Uterus (tissue), 4 donors: ENCODE results near the gene GPAM. TPM values are rescaled to one million over a fixed set of nuclear protein-coding genes. Genes with fewer than 3 reads are reported as not detected.

Experiments used
- DNase-seq, 2 donors: peaks; one replicate each; pipeline ENCODE4 v3.0.0-alpha.2; 2019 to 2020
- H3K27ac ChIP-seq, 2 donors: fragments of 200-600 bp; sonication (generic); 1 replicate in 1 of 2; 2 replicates in 1 of 2; pipeline ENCODE4 v1.5.1; 2016 to 2018
- H3K27me3 ChIP-seq, 2 donors: fragments of 200-600 bp; sonication (generic); one replicate each; pipeline ENCODE4 v1.5.1; 2018 to 2019; ENCODE audit warnings: control low read depth in 1 of 2
- H3K36me3 ChIP-seq, 2 donors: fragments of 200-600 bp; sonication (generic); one replicate each; pipeline ENCODE4 v1.5.1; 2019; ENCODE audit warnings: control low read depth in 1 of 2
- H3K4me1 ChIP-seq, 2 donors: fragments of 200-600 bp; sonication (generic); one replicate each; pipeline ENCODE4 v1.5.1; 2018 to 2019; ENCODE audit warnings: control low read depth in 1 of 2
- H3K4me3 ChIP-seq, 2 donors: fragments of 200-600 bp; sonication (generic); 1 replicate in 1 of 2; 2 replicates in 1 of 2; pipeline ENCODE4 v1.5.1; 2018 to 2019; ENCODE audit warnings: mild to moderate bottlenecking in 1 of 2
- H3K9me3 ChIP-seq, 2 donors: fragments of 200-600 bp; sonication (generic); one replicate each; pipeline ENCODE4 v1.5.1; 2019; ENCODE audit warnings: control low read depth in 1 of 2
- CTCF ChIP-seq, 4 experiments: fragments of 200-600 bp in 2 of 4; fragments of 450-650 bp in 2 of 4; sonication (generic) in 2 of 4; IDR thresholded peaks; one replicate each; pipeline ENCODE4 v1.5.1; 2016 to 2019; ENCODE audit warnings: antibody characterized with exemption in 4 of 4, mild to moderate bottlenecking in 2 of 4, moderate library complexity in 1 of 4
- POLR2A ChIP-seq, 2 donors: fragments of 450-650 bp; IDR thresholded peaks; one replicate each; pipeline ENCODE4 v1.6.1; 2016; ENCODE audit warnings: antibody characterized with exemption in 2 of 2, mild to moderate bottlenecking in 1 of 2, moderate library complexity in 1 of 2
- intact Hi-C: fragments of 100-400 bp; cut with DNase I; formaldehyde crosslinking; loops from one replicate; pipeline ENCODE4 v1.15.1; 2023; ENCODE audit warnings: low total_unique reads
- total RNA-seq, 4 donors: library from RNA; depleted of rRNA in 3 of 4; stranded (reverse); fragments of >200 nt in 3 of 4; gene quantifications; one replicate each; pipeline versions ENCODE4 v1.1.0 to v1.2.4, GENCODE V29; 2014 to 2023
- donor health status: DM: yes; HTN: yes; CAD: no.

GPAM gene
- total RNA-seq, 4 donors from 2014 or later: 4.6 to 28.6 (median 7.7) TPM

- no peaks in the 10 kb centered on the region for H3K36me3 ChIP-seq
- no peak overlapping the region for H3K27ac ChIP-seq
- no peak overlapping the region for H3K4me3 ChIP-seq
- TF ChIP-seq CTCF (IDR thresholded peaks at IDR 0.05): no peak
- TF ChIP-seq POLR2A (IDR thresholded peaks at IDR 0.05): no peak
- intact Hi-C loops: no loop called here
- no peak for DNase-seq
- H3K27me3 ChIP-seq: no peaks in the 10 kb centered on the region
- H3K4me1 ChIP-seq: no peaks in the 10 kb centered on the region
- no peaks in the 10 kb centered on the region for H3K9me3 ChIP-seq
These were observed 46.9 kb downstream of the GPAM start for GRCh38 chr10:112136486-112137153.

GRCh38 chr10:112135604-112136003 lies 48.0 kb downstream of the GPAM start:
- TF ChIP-seq CTCF (IDR thresholded peaks at IDR 0.05) (no peak), POLR2A (IDR thresholded peaks at IDR 0.05) (no peak)

GRCh38 chr10:112132435-112132834 lies 51.1 kb downstream of the GPAM start:
- TF ChIP-seq CTCF (IDR thresholded peaks at IDR 0.05) (no peak), POLR2A (IDR thresholded peaks at IDR 0.05) (no peak)
- Histone ChIP-seq H3K4me1 (no peaks in the 10 kb centered on the region), H3K36me3 (no peaks in the 10 kb centered on the region), H3K9me3 (no peaks in the 10 kb centered on the region), H3K4me3 (no peak overlapping the region), H3K27ac (no peak overlapping the region), H3K27me3 (no peaks in the 10 kb centered on the region)
- no peak for DNase-seq
- intact Hi-C loops: no loop called here

More at GRCh38 chr10:112135604-112136003, 48.0 kb downstream of the GPAM start:
- Histone ChIP-seq H3K27me3 (no peaks in the 10 kb centered on the region), H3K9me3 (no peaks in the 10 kb centered on the region), H3K36me3 (no peaks in the 10 kb centered on the region), H3K27ac (no peak overlapping the region), H3K4me3 (no peak overlapping the region), H3K4me1 (no peaks in the 10 kb centered on the region)
- no peak for DNase-seq
- intact Hi-C loops: no loop called here

- H3K36me3 ChIP-seq: no peaks in the 10 kb centered on the region
- H3K4me1 ChIP-seq: no peaks in the 10 kb centered on the region
- DNase-seq: no peak
- H3K27me3 ChIP-seq: no peaks in the 10 kb centered on the region
- intact Hi-C loops: no loop called here
- no peak overlapping the region for H3K4me3 ChIP-seq
- no peak overlapping the region for H3K27ac ChIP-seq
- no peak for TF ChIP-seq CTCF (IDR thresholded peaks at IDR 0.05)
- no peak for TF ChIP-seq POLR2A (IDR thresholded peaks at IDR 0.05)
- no peaks in the 10 kb centered on the region for H3K9me3 ChIP-seq
These were observed 51.6 kb downstream of the GPAM start for GRCh38 chr10:112131996-112132395.

GRCh38 chr10:112131346-112131745 lies 52.2 kb downstream of the GPAM start:
- Histone ChIP-seq H3K9me3 (no peaks in the 10 kb centered on the region), H3K4me3 (no peak overlapping the region), H3K4me1 (no peaks in the 10 kb centered on the region), H3K27ac (no peak overlapping the region), H3K36me3 (no peaks in the 10 kb centered on the region), H3K27me3 (no peaks in the 10 kb centered on the region)
- intact Hi-C loops: no loop called here
- TF ChIP-seq POLR2A (IDR thresholded peaks at IDR 0.05) (no peak), CTCF (IDR thresholded peaks at IDR 0.05) (no peak)
- no peak for DNase-seq
